HG03442 (cell line): ENCODE measurements around the gene ADAMTS2.
"Not testable (repeated sequence)": the region's sequence is repeated elsewhere in the genome, so short reads cannot be mapped to it uniquely, and the experiment has no call there.

Experiments
- ATAC-seq: cut with Tn5 transposase; IDR thresholded peaks from one replicate; pipeline ENCODE4 v1.9.1; 2021; ENCODE audit warnings: mild to moderate bottlenecking, moderate library complexity; ENCODE audit not compliant: unreplicated experiment

The ADAMTS2 gene

DNA sequence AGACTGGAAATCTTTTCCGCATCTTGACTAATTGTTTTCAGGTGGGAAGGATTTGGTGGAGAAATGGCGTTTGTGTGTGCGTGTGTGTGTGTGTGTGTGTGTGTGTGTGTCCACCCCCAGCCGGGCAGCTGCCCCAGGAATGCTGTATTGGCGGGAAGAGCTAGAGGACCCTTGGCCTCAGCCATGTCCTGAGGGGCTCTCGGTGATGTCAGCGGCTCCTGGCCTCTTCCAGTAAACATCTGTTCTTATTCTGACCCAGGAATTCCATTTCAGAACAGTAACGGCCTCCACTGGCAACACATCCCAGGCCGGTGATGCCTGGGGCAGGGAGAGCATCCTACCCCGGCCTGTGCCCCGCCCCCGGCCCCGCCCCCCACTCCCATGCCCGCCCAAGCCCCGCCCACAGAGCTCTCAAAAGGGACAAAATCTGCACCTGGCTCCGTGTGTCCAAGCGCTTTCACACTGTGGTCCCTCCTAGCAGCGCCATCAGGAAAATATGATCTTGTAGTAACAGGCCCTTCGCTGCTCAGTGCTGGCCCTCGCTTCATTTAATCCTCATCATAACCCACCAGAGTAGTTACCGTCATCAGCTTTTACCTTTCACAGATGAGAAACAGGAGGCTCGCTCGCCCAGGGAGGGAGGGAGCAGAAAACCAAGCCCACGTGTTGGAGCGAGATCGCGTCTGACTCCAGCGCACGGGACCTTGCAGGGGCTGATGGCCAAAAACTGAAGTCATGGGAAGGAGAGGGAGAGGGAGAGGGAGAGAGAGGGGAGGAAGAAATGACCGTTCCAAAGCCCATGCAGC lies 18.9 kb downstream of the ADAMTS2 start:
- no peak for ATAC-seq

DNA sequence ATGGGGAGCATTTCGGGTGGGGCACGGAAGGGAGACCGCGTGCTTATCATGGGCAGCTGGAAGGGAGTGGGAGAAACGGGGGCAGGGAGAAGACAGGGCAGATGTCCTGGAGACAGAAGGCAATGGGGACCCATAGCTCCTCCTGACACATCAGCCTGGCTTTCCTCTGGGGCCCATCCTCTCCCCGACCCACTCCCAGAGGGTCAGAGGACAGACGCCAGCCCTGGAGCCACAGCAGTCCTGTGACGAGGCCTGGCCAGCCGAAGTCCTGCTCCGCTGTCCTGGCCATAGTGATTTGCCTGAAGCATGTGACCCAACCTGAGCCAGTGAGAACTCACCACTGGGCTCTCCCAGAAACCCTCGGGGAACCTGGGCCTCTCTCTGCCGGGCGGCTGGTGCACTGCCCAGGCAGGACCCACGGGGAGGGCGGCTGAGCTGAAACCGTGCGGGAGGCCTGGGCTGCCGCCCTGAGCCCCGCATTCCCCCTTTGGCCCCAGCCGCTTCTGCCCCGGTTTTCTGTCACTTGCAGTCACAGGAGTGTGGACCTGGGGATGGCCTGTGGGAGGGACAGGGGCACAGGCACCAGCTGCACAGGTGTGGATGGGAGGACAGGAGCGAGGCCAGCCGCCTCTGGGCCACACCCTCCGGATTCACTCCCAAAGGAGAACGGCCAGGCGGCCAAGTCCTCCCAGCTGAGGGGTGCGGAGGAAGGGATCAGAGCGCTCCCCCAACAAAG lies 19.8 kb downstream of the ADAMTS2 start:
- ATAC-seq: no peak

DNA sequence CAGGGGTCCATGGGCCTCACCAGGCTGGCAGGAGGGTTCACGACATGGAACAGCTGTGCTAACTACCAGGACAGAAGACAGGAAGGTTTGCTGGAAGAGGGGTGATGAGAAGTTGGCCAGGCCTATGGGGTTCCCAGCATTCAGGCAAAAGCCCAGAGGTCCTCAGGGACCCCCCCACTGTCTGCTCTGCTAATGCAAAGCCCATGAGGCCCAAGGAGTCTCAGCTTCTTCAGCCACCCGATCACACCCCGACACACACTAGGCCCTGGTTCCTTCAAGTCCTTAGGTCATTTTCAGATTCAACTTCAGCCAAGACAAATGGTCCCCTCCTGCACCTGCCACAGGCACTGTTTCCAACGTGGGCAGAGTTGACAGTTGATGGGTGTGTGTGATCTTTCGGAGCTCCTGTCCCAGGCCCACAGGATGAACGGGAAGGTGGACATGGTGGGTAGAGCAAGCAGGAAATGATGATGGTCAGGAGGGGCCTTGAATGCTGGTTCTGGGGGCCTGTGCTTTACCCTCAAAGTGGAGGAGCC lies 20.4 kb downstream of the ADAMTS2 start:
- ATAC-seq: no peak

- ATAC-seq: not testable (repeated sequence)
These were observed 20.9 kb downstream of the ADAMTS2 start for GRCh38 chr5:179324316-179324715.

DNA sequence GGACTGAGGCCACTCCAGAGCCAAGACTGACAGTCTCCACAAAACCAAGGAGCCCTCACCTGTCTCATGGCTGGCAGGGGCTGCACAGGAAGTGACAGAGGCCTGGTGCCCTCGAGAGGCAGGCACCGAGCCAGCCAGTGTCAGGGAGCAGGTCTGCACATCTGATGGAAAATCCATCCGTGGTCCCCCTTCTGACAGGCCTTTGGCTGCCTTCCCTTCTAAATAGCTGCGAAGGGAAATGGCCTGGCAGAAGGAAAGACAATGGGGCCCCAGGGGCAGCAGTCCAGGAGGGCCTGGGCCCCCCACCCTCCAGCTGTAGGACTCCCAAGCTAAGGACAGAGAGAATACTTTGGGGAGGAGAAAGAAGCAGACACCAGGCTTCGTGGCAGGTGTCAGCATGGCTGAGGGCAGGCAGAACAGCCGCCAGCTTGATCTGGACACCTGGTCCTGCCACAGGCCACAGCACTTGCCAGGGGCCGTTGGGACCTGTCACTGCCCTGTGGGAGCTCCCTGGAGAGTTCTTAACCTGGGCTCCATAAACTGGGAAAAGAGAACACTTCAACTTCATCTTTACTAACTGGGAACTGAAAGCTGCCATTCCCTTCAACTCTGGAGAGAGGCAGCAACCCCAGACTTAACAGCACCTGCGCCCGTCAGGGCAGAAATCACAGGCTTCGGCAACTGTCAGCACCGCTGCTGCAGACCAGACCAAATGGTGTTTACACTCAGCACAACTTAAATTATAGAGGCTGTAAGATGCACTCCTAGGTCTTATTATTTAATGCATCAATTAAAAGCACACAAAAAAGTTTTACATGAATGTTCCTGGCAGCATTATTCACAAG lies 22.0 kb downstream of the ADAMTS2 start:
- ATAC-seq: no peak

- ATAC-seq: no peak
These were observed 22.9 kb downstream of the ADAMTS2 start for GRCh38 chr5:179322071-179323025.

DNA sequence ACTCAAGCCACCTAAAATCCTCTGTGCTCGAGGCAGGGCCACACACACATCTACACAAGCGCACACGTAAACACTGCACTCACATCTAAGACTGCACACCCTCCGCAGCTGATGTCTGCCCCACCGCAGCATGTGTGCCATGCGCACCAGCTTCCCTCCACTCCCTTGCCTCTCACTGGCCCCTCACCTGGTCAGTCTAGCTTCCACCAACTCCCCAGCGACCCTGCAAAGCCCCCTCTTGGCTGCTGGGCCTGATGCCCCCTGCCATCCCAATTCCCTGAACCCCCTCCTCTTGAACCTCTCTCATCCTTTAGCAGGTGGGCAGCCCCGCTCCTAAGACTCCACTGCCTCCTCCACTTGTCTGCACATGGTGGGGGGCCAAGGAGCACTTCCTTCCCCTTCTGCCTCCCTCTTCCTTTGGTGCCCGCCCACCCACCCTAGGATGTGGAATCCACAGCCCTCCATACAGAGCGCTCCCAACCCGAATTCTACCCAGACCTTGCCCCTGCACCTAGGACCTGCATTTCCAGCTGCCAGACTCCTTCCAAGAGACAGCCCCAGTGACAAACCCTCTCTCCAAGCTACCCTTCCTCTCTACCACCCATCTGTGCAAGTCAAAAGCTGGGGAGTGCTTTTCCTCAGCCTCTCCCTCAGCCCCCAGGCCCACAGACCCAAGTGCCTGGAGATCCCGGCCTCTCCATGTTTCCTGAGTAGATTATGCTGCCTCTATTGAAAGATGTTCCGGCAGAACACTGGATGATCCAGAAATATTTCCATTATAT lies 23.9 kb downstream of the ADAMTS2 start:
- ATAC-seq: no peak

DNA sequence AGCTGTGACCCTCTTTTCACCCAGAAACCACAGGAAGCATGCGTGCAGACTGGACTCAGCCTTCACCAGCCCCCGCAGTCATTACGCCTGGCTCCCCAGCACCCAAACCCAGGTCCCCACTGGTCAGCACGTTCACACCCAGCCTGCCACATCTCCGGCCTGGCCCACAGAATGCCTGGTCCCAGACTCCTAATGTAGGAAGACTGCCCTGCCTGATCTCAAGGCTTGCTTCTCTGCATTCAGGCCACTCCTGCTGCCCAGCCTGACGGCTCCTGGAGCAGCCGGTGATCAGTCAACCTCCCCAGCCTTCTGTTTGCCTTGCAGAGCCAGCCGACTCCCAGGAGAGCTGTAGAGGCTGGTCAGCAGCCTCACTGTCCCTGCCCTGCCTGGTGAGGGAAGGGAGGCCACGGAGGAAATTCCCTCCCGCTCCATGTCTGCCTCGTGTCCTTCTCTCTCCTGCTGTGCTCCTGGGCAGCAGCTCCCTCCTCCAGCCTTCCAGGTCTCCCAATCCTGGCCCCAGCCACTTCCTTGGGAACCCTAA lies 25.4 kb downstream of the ADAMTS2 start:
- no peak for ATAC-seq

DNA sequence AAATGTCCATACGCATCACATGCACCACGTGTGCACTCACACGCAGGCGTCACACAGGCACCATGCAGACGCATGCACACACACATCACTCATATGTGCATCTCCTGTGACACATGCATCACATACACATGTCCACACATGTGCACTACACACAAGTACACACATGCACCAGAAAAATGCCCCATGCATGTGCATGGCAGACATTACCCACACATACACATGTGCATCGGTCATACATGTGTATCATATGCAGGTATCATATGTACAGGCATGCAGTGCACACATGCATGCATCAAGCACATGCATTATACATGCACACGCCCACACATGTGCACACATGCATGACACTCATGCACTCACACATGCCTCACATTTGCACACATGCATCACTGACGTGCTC lies 26.1 kb downstream of the ADAMTS2 start:
- no peak for ATAC-seq

GRCh38 chr5:179318221-179318955 lies 26.9 kb downstream of the ADAMTS2 start:
- ATAC-seq: no peak

- ATAC-seq: no peak
These were observed 27.6 kb downstream of the ADAMTS2 start for GRCh38 chr5:179317411-179318220.

DNA sequence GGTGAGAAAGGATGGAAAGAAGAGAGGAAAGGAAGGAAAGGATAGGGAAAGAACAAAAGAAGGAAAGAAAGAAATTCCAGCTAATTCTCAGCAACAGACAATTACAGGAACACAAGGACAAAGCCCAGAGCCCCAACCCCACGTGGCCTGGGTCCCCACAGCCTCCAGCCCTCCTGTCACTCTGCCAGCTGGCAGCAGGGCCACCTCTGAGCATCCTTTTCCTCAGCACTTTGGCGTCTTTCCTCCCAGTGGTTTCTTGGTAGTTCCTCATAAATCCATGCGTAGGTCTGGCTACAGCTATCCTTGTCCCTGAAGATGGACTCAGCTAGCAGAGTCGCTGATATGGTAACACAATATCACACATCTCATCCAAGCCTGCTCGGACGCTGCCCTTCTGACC lies 28.3 kb downstream of the ADAMTS2 start:
- no peak for ATAC-seq

GRCh38 chr5:179316111-179316551 lies 29.1 kb downstream of the ADAMTS2 start:
- no peak for ATAC-seq

- ATAC-seq: no peak
These were observed 29.8 kb downstream of the ADAMTS2 start for GRCh38 chr5:179315356-179315890.

- ATAC-seq: no peak
These were observed 30.5 kb downstream of the ADAMTS2 start for GRCh38 chr5:179314606-179315355.

- no peak for ATAC-seq
These were observed 31.3 kb downstream of the ADAMTS2 start for GRCh38 chr5:179313849-179314521.
